Trophoblast cell (in vitro differentiated cells and primary cell): Measurements from ENCODE around the gene MBTPS2.

ENCODE experiments used
- DNase-seq, 2 donors: peaks; one replicate each; pipeline ENCODE4 v3.0.0-alpha.2; 2016
- H2AFZ ChIP-seq: 2 replicates; pipeline ENCODE4 v1.6.1; 2013; ENCODE audit warnings: low read length, moderate library complexity, mild to moderate bottlenecking; ENCODE audit not compliant: insufficient read depth, poor library complexity
- H2AK5ac ChIP-seq: 2 replicates; pipeline ENCODE4 v1.6.1; 2013; ENCODE audit warnings: mild to moderate bottlenecking, low read length
- H2BK120ac ChIP-seq: 2 replicates; pipeline ENCODE4 v1.6.1; 2013; ENCODE audit warnings: low read length, mild to moderate bottlenecking, moderate library complexity; ENCODE audit not compliant: insufficient read depth, poor library complexity
- H2BK12ac ChIP-seq: 2 replicates; pipeline ENCODE4 v1.6.1; 2013; ENCODE audit warnings: mild to moderate bottlenecking, low read length, moderate library complexity
- H2BK5ac ChIP-seq: 2 replicates; pipeline ENCODE4 v1.6.1; 2013; ENCODE audit warnings: low read length, low read depth, moderate library complexity, mild to moderate bottlenecking; ENCODE audit not compliant: poor library complexity
- H3K14ac ChIP-seq: 2 replicates; pipeline ENCODE4 v1.6.1; 2013; ENCODE audit warnings: mild to moderate bottlenecking, low read length
- H3K18ac ChIP-seq: 2 replicates; pipeline ENCODE4 v1.6.1; 2013; ENCODE audit warnings: mild to moderate bottlenecking, low read length
- H3K23ac ChIP-seq: 2 replicates; pipeline ENCODE4 v1.6.1; 2013; ENCODE audit warnings: low read length
- H3K27ac ChIP-seq: 2 replicates; pipeline ENCODE4 v1.5.1; 2013; ENCODE audit warnings: low read depth, mild to moderate bottlenecking, inconsistent platforms, low read length, moderate library complexity
- H3K27me3 ChIP-seq: 2 replicates; pipeline ENCODE4 v1.6.1; 2013; ENCODE audit warnings: inconsistent platforms, mild to moderate bottlenecking, low read length, moderate library complexity; ENCODE audit not compliant: insufficient read depth
- H3K36me3 ChIP-seq, 2 experiments: 1 replicate in 1 of 2; 2 replicates in 1 of 2; pipeline ENCODE4 v1.6.1; 2013; ENCODE audit warnings: low read length in 2 of 2, mild to moderate bottlenecking in 2 of 2, moderate library complexity in 1 of 2; ENCODE audit not compliant: insufficient read depth in 2 of 2, control insufficient read depth in 1 of 2
- H3K4ac ChIP-seq: 2 replicates; pipeline ENCODE4 v1.6.1; 2013; ENCODE audit warnings: low read depth, mild to moderate bottlenecking, low read length, moderate library complexity
- H3K4me1 ChIP-seq, 2 experiments: 1 replicate in 1 of 2; 2 replicates in 1 of 2; pipeline ENCODE4 v1.6.1; 2013; ENCODE audit warnings: low read length in 2 of 2, mild to moderate bottlenecking in 2 of 2, moderate library complexity in 1 of 2; ENCODE audit not compliant: insufficient read depth in 2 of 2, control insufficient read depth in 1 of 2
- H3K4me2 ChIP-seq: 2 replicates; pipeline ENCODE4 v1.6.1; 2013; ENCODE audit warnings: inconsistent platforms, mild to moderate bottlenecking, low read length, moderate library complexity
- H3K4me3 ChIP-seq: 2 replicates; pipeline ENCODE4 v1.5.1; 2013; ENCODE audit warnings: mild to moderate bottlenecking, low read depth, low read length, inconsistent platforms
- H3K79me1 ChIP-seq: one replicate; pipeline ENCODE4 v1.6.1; 2013; ENCODE audit warnings: low read length
- H3K79me2 ChIP-seq: 2 replicates; pipeline ENCODE4 v1.6.1; 2013; ENCODE audit warnings: low read length, mild to moderate bottlenecking; ENCODE audit not compliant: control insufficient read depth, insufficient read depth, poor library complexity
- H3K9ac ChIP-seq: 2 replicates; pipeline ENCODE4 v1.6.1; 2013; ENCODE audit warnings: mild to moderate bottlenecking, low read length
- H3K9me3 ChIP-seq: 2 replicates; pipeline ENCODE4 v1.6.1; 2013; ENCODE audit warnings: low read depth, mild to moderate bottlenecking, control low read depth, inconsistent platforms, low read length; ENCODE audit not compliant: insufficient read depth
- H4K12ac ChIP-seq: 2 replicates; pipeline ENCODE4 v1.6.1; 2013; ENCODE audit warnings: low read depth, mild to moderate bottlenecking, low read length, moderate library complexity
- H4K8ac ChIP-seq: 2 replicates; pipeline ENCODE4 v1.6.1; 2013; ENCODE audit warnings: low read depth, mild to moderate bottlenecking, low read length, moderate library complexity
- H4K91ac ChIP-seq: one replicate; pipeline ENCODE4 v1.6.1; 2013; ENCODE audit warnings: low read depth, mild to moderate bottlenecking, low read length, moderate library complexity
- WGBS: extraction: QIAGEN DNeasy Blood & Tissue Kit; methylation state at CpG from one replicate; pipeline ENCODE4 v1.1.7; 2013; ENCODE audit warnings: missing lambda C conversion rate; ENCODE audit not compliant: insufficient read length, insufficient coverage; ENCODE audit errors: extremely low coverage; 5-methylcytosine and 5-hydroxymethylcytosine counted together

MBTPS2 gene

GRCh38 chrX:21905953-21906352, 66.5 kb downstream of the MBTPS2 start:
- H3K4me3 ChIP-seq = no peak overlapping the region
- H3K23ac ChIP-seq = no peak overlapping the region
- no peaks in the 10 kb centered on the region for H3K36me3 ChIP-seq
- no peaks in the 10 kb centered on the region for H3K79me1 ChIP-seq
- no peak overlapping the region for H2AK5ac ChIP-seq
- no CpG with 5 or more reads among the region's 3 CpGs for WGBS
- H4K91ac ChIP-seq = no peak overlapping the region
- no peak overlapping the region for H2AFZ ChIP-seq
- H3K18ac ChIP-seq = no peak overlapping the region
- H3K27ac ChIP-seq = no peak overlapping the region
- H2BK120ac ChIP-seq = no peak overlapping the region
- H4K12ac ChIP-seq = no peak overlapping the region
- H3K9me3 ChIP-seq = no peaks in the 10 kb centered on the region
- H3K27me3 ChIP-seq = no peaks in the 10 kb centered on the region
- DNase-seq = no peak
- H3K4me1 ChIP-seq = no peaks in the 10 kb centered on the region
- no peak overlapping the region for H2BK5ac ChIP-seq
- H3K9ac ChIP-seq = no peak overlapping the region
- no peak overlapping the region for H4K8ac ChIP-seq
- no peak overlapping the region for H3K4ac ChIP-seq
- H3K4me2 ChIP-seq = no peak overlapping the region
- no peak overlapping the region for H2BK12ac ChIP-seq
- H3K14ac ChIP-seq = no peak overlapping the region
- H3K79me2 ChIP-seq = no peaks in the 10 kb centered on the region

GRCh38 chrX:21907260-21907659, 67.8 kb downstream of the MBTPS2 start:
- H2AFZ ChIP-seq = no peak overlapping the region
- H3K4me3 ChIP-seq = no peak overlapping the region
- no peak overlapping the region for H3K27ac ChIP-seq
- H2AK5ac ChIP-seq = no peak overlapping the region
- no peaks in the 10 kb centered on the region for H3K4me1 ChIP-seq
- H4K91ac ChIP-seq = no peak overlapping the region
- H3K9ac ChIP-seq = no peak overlapping the region
- H3K79me1 ChIP-seq = no peaks in the 10 kb centered on the region
- H3K4me2 ChIP-seq = no peak overlapping the region
- H3K18ac ChIP-seq = no peak overlapping the region
- H3K9me3 ChIP-seq = no peaks in the 10 kb centered on the region
- no peak overlapping the region for H2BK5ac ChIP-seq
- H3K79me2 ChIP-seq = no peaks in the 10 kb centered on the region
- H4K8ac ChIP-seq = no peak overlapping the region
- DNase-seq = no peak
- no peak overlapping the region for H3K4ac ChIP-seq
- no peak overlapping the region for H3K23ac ChIP-seq
- H4K12ac ChIP-seq = no peak overlapping the region
- WGBS = no CpG with 5 or more reads among the region's 1 CpG
- no peaks in the 10 kb centered on the region for H3K27me3 ChIP-seq
- H3K14ac ChIP-seq = no peak overlapping the region
- no peak overlapping the region for H2BK120ac ChIP-seq
- no peak overlapping the region for H2BK12ac ChIP-seq
- H3K36me3 ChIP-seq = no peaks in the 10 kb centered on the region

- H2BK12ac ChIP-seq = no peak overlapping the region
- no peaks in the 10 kb centered on the region for H3K9me3 ChIP-seq
- no peaks in the 10 kb centered on the region for H3K27me3 ChIP-seq
- WGBS = no CpG with 5 or more reads among the region's 4 CpGs
- no peak overlapping the region for H3K9ac ChIP-seq
- DNase-seq = no peak
- no peak overlapping the region for H4K91ac ChIP-seq
- no peak overlapping the region for H3K23ac ChIP-seq
- H2BK5ac ChIP-seq = no peak overlapping the region
- H3K4me2 ChIP-seq = no peak overlapping the region
- no peak overlapping the region for H4K12ac ChIP-seq
- H3K4me1 ChIP-seq = no peaks in the 10 kb centered on the region
- H2BK120ac ChIP-seq = no peak overlapping the region
- H3K4ac ChIP-seq = no peak overlapping the region
- no peak overlapping the region for H2AK5ac ChIP-seq
- no peaks in the 10 kb centered on the region for H3K79me2 ChIP-seq
- no peak overlapping the region for H3K18ac ChIP-seq
- no peak overlapping the region for H3K14ac ChIP-seq
- H2AFZ ChIP-seq = no peak overlapping the region
- no peak overlapping the region for H4K8ac ChIP-seq
- no peaks in the 10 kb centered on the region for H3K36me3 ChIP-seq
- H3K79me1 ChIP-seq = no peaks in the 10 kb centered on the region
- no peak overlapping the region for H3K4me3 ChIP-seq
- no peak overlapping the region for H3K27ac ChIP-seq
Observed at GRCh38 chrX:21911481-21911880, 72.1 kb downstream of the MBTPS2 start.

DNA sequence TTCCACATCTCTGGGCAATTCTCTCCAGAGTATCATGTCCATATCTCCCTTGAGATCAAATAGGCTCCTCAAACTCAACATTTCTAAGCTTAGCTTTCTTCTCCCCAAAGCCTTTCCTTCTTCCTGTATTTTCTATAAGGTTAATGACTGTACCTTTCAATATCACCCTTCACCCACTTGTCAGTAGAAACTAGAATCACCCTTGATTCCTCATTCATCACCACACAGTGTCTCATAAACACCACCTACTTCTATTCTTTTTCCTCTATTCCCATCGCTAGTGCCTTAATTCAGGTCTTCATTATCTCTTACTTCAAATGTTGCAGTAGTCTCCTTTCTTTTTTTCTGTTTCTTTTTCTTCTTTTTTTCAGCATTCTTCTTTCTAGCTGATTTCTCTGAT, 72.8 kb downstream of the MBTPS2 start:
- Histone ChIP-seq H3K27ac (no peak overlapping the region), H3K4me1 (no peaks in the 10 kb centered on the region), H3K4ac (no peak overlapping the region), H2BK5ac (no peak overlapping the region), H2BK120ac (no peak overlapping the region), H3K79me2 (no peaks in the 10 kb centered on the region), H4K12ac (no peak overlapping the region), H2AK5ac (no peak overlapping the region), H3K9me3 (no peaks in the 10 kb centered on the region), H3K36me3 (no peaks in the 10 kb centered on the region), H3K23ac (no peak overlapping the region), H3K4me3 (no peak overlapping the region), H3K4me2 (no peak overlapping the region), H4K8ac (no peak overlapping the region), H2BK12ac (no peak overlapping the region), H3K79me1 (no peaks in the 10 kb centered on the region), H3K14ac (no peak overlapping the region), H3K18ac (no peak overlapping the region), H3K27me3 (no peaks in the 10 kb centered on the region), H3K9ac (no peak overlapping the region), H4K91ac (no peak overlapping the region), H2AFZ (no peak overlapping the region)
- no CpG with 5 or more reads among the region's 1 CpG for WGBS
- DNase-seq = no peak
